NCI-H446 treated with DMSO at 0.1 percent for 48 hours (cell line): ENCODE measurements around the gene APELA.
"Not testable (repeated sequence)": the region's sequence is repeated elsewhere in the genome, so short reads cannot be mapped to it uniquely, and the experiment has no call there.

Source experiments
- DNase-seq: peaks from one replicate; lab custom pipeline; 2025; lab: John Stamatoyannopoulos, UW

APELA gene

GRCh38 chr4:164926301-164926700 lies 49.3 kb downstream of the APELA start:
- no peak for DNase-seq

- DNase-seq: not testable (repeated sequence)
These were observed 50.1 kb downstream of the APELA start for GRCh38 chr4:164927101-164927500.

GRCh38 chr4:164930647-164931046 lies 53.7 kb downstream of the APELA start:
- DNase-seq: no peak

GRCh38 chr4:164931551-164932324 lies 54.8 kb downstream of the APELA start:
- no peak for DNase-seq

GRCh38 chr4:164933244-164933643 lies 56.3 kb downstream of the APELA start:
- no peak for DNase-seq

- DNase-seq: no peak
These were observed 58.4 kb downstream of the APELA start for GRCh38 chr4:164935363-164935762.

GRCh38 chr4:164935865-164936606 lies 59.1 kb downstream of the APELA start:
- DNase-seq: not testable (repeated sequence)

GRCh38 chr4:164937576-164938270 lies 60.7 kb downstream of the APELA start:
- no peak for DNase-seq

GRCh38 chr4:164943192-164943591 lies 66.2 kb downstream of the APELA start:
- no peak for DNase-seq

- no peak for DNase-seq
These were observed 68.2 kb downstream of the APELA start for GRCh38 chr4:164945146-164945545.

- no peak for DNase-seq
These were observed 69.8 kb downstream of the APELA start for GRCh38 chr4:164946810-164947209.
